DMS 273 (cell line): Measurements from ENCODE around the gene ZNF132.
"Not testable (repeated sequence)": the region's sequence is repeated elsewhere in the genome, so short reads cannot be mapped to it uniquely, and the experiment has no call there.

Source experiments
- DNase-seq: peaks from one replicate; lab custom pipeline; 2025; ENCODE audit not compliant: unreplicated experiment; lab: John Stamatoyannopoulos, UW

The ZNF132 gene

GRCh38 chr19:58439576-58440554 lies at the start of gene ZNF132:
TSS of gene ZNF132 (minus strand) at chr19:58440153. CDS start at chr19:58439821, 332 bp downstream.
- DNase-seq: peak; percentile 94

DNA sequence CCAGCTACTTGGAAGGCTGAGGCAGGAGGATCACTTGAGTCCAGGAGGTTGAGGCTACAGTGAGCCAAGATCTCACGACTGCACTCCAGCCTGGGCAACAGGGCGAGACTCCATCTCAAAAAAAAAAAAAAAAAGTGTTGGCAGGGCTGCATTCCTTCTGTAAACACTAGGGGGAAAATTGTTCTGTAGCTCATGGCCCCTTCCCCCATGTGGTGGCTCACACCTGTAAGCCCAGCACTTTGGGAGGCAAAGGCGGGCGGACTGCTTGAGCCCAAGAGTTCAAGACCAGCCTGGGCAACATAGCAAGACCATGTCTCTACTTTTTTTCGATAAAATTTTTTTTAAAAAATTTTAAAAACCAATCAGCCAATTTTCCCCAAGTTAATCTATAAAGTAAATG lies 44.4 kb upstream of the ZNF132 start:
- DNase-seq: peak; percentile 38

GRCh38 chr19:58483776-58484175 lies 43.8 kb upstream of the ZNF132 start:
- DNase-seq: no peak

DNA sequence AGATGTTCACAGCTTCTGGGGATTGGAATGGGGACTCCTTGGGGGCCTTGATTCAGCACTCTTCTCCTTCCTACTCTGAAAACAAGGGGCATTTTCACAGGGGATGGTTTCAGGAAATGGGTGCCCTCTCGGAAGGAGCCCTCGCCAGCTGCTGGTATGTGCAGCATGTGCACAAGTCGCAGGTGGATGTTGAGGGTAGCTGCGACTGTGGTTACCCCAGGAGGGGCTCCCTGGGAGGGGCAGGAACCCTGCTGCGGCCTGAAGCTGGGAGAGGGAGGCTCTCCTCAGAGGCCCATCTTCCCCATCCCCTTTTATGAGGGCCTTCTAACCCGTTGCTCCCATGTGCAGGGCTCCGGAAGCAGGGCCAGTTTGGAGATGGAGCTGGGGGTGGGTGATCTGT lies 42.4 kb upstream of the ZNF132 start:
- DNase-seq: no peak

- DNase-seq: no peak
Measured at GRCh38 chr19:58480831-58481230, 40.9 kb upstream of the ZNF132 start.

- no peak for DNase-seq
Measured at GRCh38 chr19:58480481-58480830, 40.5 kb upstream of the ZNF132 start.

GRCh38 chr19:58479736-58480480 lies 40.0 kb upstream of the ZNF132 start:
- no peak for DNase-seq

DNA sequence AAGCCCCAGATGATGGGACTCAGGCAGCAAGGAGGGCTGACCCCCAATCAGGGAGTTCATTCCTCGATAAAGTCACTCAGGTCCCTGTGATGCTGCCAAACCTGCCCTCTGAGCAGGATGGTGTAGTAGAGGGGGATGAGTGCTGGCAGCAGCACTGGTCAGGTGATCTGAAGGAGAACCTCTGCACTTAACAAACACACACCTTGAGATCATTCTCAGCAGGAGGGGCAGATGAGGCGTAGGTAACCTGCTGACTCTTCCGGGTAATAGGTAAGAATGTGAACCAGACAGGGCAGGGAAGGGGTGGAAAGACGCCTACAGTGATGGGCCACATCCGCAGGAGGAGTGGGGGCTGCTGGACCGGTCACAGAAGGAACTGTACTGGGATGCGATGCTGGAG lies 39.4 kb upstream of the ZNF132 start:
- no peak for DNase-seq

DNA sequence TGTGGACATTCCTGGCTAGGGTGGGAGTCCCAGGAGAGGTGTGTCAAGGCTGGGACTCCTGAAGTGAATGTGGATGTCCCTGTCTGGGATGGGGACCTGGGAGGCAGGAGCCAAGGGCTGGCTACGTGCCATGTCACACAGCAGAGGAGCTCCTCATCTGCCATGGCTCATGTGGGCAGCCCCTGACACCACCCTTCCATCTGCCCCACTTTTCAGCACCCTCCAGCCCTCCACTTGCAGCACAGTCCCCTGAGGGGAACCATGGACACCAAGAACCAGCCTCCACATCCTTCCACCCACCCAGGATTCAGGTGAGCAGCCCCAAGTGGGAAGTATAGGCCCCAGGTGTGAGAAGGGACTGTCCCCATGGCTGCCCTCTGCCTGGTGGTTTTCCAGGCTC lies 37.9 kb upstream of the ZNF132 start:
- no peak for DNase-seq

DNA sequence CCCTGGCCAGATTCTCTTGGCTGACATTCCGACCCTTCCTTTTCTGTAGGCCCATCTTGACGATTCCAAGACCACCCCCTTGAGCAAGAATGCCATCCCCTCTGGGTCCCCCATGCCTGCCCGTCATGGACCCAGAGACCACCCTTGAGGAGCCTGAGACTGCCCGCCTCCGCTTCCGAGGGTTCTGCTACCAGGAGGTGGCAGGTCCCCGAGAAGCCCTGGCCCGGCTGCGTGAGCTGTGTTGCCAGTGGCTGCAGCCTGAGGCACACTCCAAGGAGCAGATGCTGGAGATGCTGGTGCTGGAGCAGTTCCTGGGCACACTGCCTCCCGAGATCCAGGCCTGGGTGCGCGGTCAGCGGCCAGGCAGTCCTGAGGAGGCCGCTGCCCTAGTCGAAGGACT lies 37.2 kb upstream of the ZNF132 start:
- no peak for DNase-seq

- no peak for DNase-seq
Measured at GRCh38 chr19:58476498-58477015, 36.6 kb upstream of the ZNF132 start.

DNA sequence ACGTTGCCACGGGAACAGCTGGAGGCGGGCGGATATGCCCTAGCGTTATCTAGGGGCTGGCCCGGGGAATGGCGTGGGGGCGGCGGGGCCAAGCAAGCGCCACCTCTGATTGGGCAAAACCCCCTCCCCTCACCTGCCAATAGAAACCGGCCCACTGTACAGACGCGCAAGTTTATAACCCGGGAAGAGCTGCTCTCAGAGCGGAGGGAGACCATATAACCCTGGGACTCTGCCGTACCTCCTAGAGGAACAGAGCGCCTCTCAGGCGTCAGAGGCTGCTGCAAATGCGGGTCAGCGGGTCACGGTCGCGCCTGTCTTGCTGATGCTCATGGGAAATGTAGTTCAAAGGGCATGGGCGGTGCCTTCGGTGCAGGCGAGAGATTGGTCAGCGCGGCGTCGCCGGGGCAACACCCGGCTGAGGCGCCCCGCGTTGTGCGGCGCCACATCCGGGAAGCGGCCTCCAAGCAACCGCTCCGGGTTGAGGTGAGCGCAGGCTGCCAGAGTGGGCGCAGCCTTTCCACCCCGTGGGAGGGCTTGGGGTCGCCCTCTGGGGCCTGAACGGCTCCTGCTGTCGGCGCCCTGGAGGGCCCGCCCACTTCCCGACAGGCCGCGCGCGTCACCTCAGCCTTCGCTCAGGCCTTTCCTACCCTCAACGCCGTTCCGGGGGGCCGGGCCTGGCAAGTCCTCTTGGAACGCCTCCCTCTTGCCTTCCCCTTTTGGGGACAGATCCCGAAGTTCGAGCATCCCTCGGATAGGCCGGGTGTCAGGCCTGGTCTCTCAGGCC lies 36.0 kb upstream of the ZNF132 start, which contains the start of gene ZNF446:
TSS of gene ZNF446 (plus strand) at position 639 of the 784 bp plus-strand sequence. CDS start 867 bp downstream, outside the sequence.
- peak; percentile 99 for DNase-seq

- DNase-seq: no peak
Measured at GRCh38 chr19:58474997-58475713, 35.2 kb upstream of the ZNF132 start.

DNA sequence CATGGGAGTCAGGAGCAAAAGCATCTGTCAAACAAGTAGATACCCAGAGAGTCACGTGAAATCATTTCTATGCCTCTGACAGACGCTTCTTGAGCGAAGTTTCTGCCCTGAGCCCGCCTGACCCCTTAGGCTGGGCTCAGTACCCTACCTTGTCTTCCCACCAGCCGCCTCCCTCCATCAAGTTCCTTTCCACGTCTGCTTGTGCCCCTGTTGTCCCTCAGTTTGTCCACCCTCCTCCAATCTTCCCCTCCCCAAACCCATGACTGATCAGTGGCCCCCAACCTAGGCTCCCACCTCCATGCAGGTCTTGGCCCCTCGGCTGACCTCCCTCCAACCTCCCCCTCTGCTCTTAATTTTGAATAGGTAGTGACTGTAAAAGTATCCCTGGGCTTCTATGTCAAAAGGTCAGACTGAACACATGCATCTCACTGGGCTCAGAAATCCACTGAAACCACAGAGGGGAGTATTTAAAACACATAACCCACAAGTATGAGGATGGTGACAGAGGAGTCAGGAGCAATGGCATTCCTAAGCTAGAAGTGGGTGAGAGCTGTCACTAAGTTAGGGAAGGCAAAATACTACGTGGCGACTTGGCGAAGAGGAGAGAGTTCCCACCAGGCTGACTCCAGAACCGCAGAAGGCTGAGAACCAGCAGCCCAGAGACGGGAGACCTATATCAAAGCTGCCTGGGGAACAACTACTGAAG lies 34.5 kb upstream of the ZNF132 start:
- DNase-seq: no peak

DNA sequence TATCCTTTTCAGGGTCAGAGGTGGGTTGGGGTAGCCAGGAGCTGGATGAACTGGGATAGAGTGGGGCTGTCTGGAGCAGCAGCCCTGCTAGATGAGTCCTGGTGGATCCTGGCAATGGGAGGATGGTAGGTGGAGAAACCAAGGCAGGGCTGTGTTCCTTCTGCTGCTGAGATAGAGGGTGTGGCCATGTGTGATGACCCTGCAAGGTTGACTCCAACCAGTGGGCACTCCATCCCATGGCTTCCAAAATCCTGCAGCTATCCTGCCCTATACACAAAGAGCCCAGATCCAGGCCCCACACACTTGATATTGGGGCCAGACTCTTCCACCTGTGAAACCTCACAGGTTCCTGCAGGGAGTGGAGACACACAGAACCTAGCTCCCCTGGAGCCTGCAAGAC lies 33.8 kb upstream of the ZNF132 start:
- no peak for DNase-seq

DNA sequence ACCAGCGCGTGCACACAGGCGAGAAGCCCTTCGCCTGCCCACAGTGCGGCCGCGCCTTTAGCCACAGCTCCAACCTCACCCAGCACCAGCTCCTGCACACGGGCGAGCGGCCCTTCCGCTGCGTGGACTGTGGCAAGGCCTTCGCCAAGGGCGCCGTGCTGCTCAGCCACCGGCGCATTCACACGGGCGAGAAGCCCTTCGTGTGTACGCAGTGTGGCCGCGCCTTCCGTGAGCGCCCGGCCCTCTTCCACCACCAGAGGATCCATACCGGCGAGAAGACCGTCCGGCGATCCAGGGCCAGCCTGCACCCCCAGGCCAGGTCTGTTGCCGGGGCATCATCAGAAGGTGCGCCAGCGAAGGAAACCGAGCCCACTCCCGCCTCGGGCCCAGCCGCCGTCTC lies 31.8 kb upstream of the ZNF132 start:
- DNase-seq: no peak

GRCh38 chr19:58470837-58471543 lies 31.0 kb upstream of the ZNF132 start:
- DNase-seq: not testable (repeated sequence)

DNA sequence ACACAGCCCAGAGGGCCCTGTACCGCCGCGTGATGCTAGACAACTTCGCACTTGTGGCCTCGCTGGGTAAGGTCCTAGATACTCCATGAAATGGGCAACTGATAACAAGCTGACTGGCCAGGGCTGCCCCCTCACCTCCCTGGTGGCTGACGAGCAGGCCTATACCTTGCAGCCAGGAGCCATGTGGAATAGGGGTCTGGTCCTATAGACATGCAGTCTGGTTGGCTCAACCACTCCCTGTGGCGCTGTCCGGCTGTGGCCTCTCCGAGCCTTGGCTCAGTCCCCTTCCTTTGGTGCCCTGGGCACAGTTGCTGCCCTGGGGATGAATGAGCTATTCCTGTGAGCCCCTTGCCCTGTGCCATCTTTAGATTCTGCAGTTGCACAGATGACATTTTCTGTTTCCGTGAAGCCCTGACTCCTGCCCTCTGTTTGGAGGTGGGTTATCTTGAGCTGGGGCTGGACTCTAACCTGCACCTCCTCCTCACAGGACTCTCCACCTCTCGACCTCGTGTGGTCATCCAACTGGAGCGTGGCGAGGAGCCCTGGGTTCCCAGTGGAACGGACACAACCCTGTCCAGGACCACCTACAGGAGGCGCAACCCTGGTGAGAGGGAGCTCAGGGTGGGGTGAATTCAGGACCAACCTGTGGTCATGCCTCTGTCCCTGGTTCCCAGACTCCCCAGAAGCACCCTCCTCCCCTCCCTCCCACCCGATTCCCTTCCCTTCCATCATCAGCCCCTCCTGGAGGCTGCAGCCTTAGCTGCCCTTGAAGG lies 29.5 kb upstream of the ZNF132 start:
- no peak for DNase-seq
